Keratinocyte (primary cell): ENCODE data around the gene MYOD1. TPM values are rescaled to one million over a fixed set of nuclear protein-coding genes. Genes with fewer than 3 reads are reported as not detected.

ENCODE experiments used
- DNase-seq: peaks from one replicate; pipeline ENCODE4 v3.0.0-alpha.2; 2011; ENCODE audit warnings: low read depth, missing footprints, low spot score
- FAIRE-seq: peaks from 2 replicates; lab custom pipeline; 2011; peaks lifted over from hg19 to GRCh38; lab: Jason Lieb, UNC
- H2AFZ ChIP-seq: 2 replicates; pipeline ENCODE4 v1.6.0; 2012; ENCODE audit warnings: low read length, control low read depth, inconsistent platforms; ENCODE audit not compliant: control insufficient read depth
- H3K27ac ChIP-seq: 2 replicates; pipeline ENCODE4 v1.5.1; 2011; ENCODE audit warnings: low read length; ENCODE audit not compliant: control insufficient read depth, insufficient read depth
- H3K27me3 ChIP-seq: 3 replicates; pipeline ENCODE4 v1.6.0; 2011; ENCODE audit warnings: low read length; ENCODE audit not compliant: control insufficient read depth, insufficient read depth; ENCODE audit errors: extremely low read depth
- H3K36me3 ChIP-seq, 2 experiments: 2 replicates in 1 of 2; 3 replicates in 1 of 2; pipeline ENCODE4 v1.5.1; 2011; ENCODE audit warnings: low read length in 2 of 2, mild to moderate bottlenecking in 1 of 2; ENCODE audit not compliant: control insufficient read depth in 2 of 2, insufficient read depth in 2 of 2; ENCODE audit errors: extremely low read depth in 1 of 2
- H3K4me1 ChIP-seq: 3 replicates; pipeline ENCODE4 v1.5.1; 2011; ENCODE audit warnings: low read length; ENCODE audit not compliant: control insufficient read depth, insufficient read depth; ENCODE audit errors: extremely low read depth
- H3K4me2 ChIP-seq: 3 replicates; pipeline ENCODE4 v1.6.0; 2011; ENCODE audit warnings: low read depth, low read length; ENCODE audit not compliant: control insufficient read depth, insufficient read depth; ENCODE audit errors: extremely low read depth
- H3K4me3 ChIP-seq, 3 experiments: fragments of 200-600 bp in 1 of 3; sonication (generic) in 1 of 3; 2 replicates in 2 of 3; 3 replicates in 1 of 3; pipeline ENCODE4 v1.5.1; 2011 to 2016; ENCODE audit warnings: low read length in 3 of 3, mild to moderate bottlenecking in 3 of 3, control low read depth in 2 of 3, inconsistent platforms in 1 of 3, low read depth in 1 of 3, mixed read lengths in 1 of 3, mixed run types in 1 of 3, moderate library complexity in 1 of 3; ENCODE audit not compliant: control insufficient read depth in 2 of 3, insufficient read depth in 2 of 3; ENCODE audit errors: extremely low read depth in 1 of 3
- H3K79me2 ChIP-seq: 2 replicates; pipeline ENCODE4 v1.6.0; 2012; ENCODE audit warnings: low read length; ENCODE audit not compliant: control insufficient read depth, insufficient read depth
- H3K9ac ChIP-seq: 3 replicates; pipeline ENCODE4 v1.6.0; 2011; ENCODE audit warnings: low read length; ENCODE audit not compliant: control insufficient read depth, insufficient read depth; ENCODE audit errors: extremely low read depth
- H3K9me1 ChIP-seq: 3 replicates; pipeline ENCODE4 v1.6.0; 2011; ENCODE audit warnings: low read length; ENCODE audit not compliant: control insufficient read depth, insufficient read depth; ENCODE audit errors: extremely low read depth
- H3K9me3 ChIP-seq: 2 replicates; pipeline ENCODE4 v1.5.1; 2012; ENCODE audit warnings: low read depth, low read length; ENCODE audit not compliant: control insufficient read depth
- H4K20me1 ChIP-seq: 3 replicates; pipeline ENCODE4 v1.6.0; 2011; ENCODE audit warnings: low read length; ENCODE audit not compliant: control insufficient read depth, insufficient read depth; ENCODE audit errors: extremely low read depth
- CTCF ChIP-seq, 3 experiments: IDR thresholded peaks in 1 of 3; conservative IDR thresholded peaks in 1 of 3; optimal IDR thresholded peaks in 1 of 3; 2 replicates in 2 of 3; 3 replicates in 1 of 3; pipeline versions ENCODE3 to v1.5.1; 2011; ENCODE audit warnings: low read length in 3 of 3, mild to moderate bottlenecking in 3 of 3, moderate library complexity in 2 of 3, control low read depth in 1 of 3, inconsistent platforms in 1 of 3; ENCODE audit not compliant: insufficient read depth in 2 of 3; ENCODE audit errors: extremely low read depth in 1 of 3
- EZH2 ChIP-seq: IDR thresholded peaks from one replicate; pipeline ENCODE4 v1.6.1; 2012; ENCODE audit warnings: inconsistent platforms, mild to moderate bottlenecking, low read length, moderate library complexity
- dilution Hi-C: fragments of 300-500 bp; cut with MboI; formaldehyde crosslinking; loops from one replicate; pipeline ENCODE4 v1.7.0; 2020; ENCODE audit warnings: low sequenced_read_pairs; ENCODE audit not compliant: extremely low pct_ligation_motif_present
- polyA plus RNA-seq, 5 experiments: library from polyadenylated mRNA; depleted of rRNA in 3 of 5; stranded (reverse) in 3 of 5; stranded (forward) in 1 of 5; unstranded in 1 of 5; fragments of >200 nt; gene quantifications; 1 replicate in 1 of 5; 2 replicates in 3 of 5; 3 replicates in 1 of 5; pipeline versions ENCODE4 v1.2.1 to v1.2.3, GENCODE V29; 2011 to 2012; ENCODE audit warnings: missing spikeins in 2 of 5, low read depth in 1 of 5, low replicate concordance in 1 of 5

MYOD1 gene
- polyA plus RNA-seq, 1 donor (not counting 4 experiments of a cell fraction or from before 2014, with no cell fraction given), result not detected

- Histone ChIP-seq H3K9me1 (no peaks in the 10 kb centered on the region), H3K36me3 (no peaks in the 10 kb centered on the region), H4K20me1 (peaks cover 4% of the 10 kb centered on the region), H3K4me1 (no peaks in the 10 kb centered on the region), H3K9ac (no peak overlapping the region), H2AFZ (no peak overlapping the region), H3K27ac (no peak overlapping the region), H3K4me2 (no peak overlapping the region), H3K4me3 (peak overlapping the region in 1 of 3 experiments; percentile 13), H3K79me2 (no peaks in the 10 kb centered on the region), H3K27me3 (peaks cover 52% of the 10 kb centered on the region), H3K9me3 (no peaks in the 10 kb centered on the region)
- TF ChIP-seq EZH2, result peak; percentile 24
- no peak for TF ChIP-seq CTCF (optimal IDR thresholded peaks at IDR 0.05 in 1 of 3, IDR thresholded peaks at IDR 0.05 in 1 of 3, conservative IDR thresholded peaks at IDR 0.05 in 1 of 3; ENCODE audit: extremely low read depth in 1 of 3, insufficient read depth in 2 of 3, low read length in 3 of 3)
- DNase-seq, result no peak
- no peak for FAIRE-seq
- dilution Hi-C loops, result no loop called here
Observed at GRCh38 chr11:17734986-17735817, 15.8 kb downstream of the MYOD1 start.

GRCh38 chr11:17735818-17736578 is 16.6 kb downstream of the MYOD1 start:
- no peaks in the 10 kb centered on the region for H3K36me3 ChIP-seq
- no peaks in the 10 kb centered on the region for H3K9me1 ChIP-seq
- no peak overlapping the region for H3K4me3 ChIP-seq
- dilution Hi-C loops, result no loop called here
- no peaks in the 10 kb centered on the region for H3K9me3 ChIP-seq
- H3K4me1 ChIP-seq, result no peaks in the 10 kb centered on the region
- no peak overlapping the region for H3K4me2 ChIP-seq
- FAIRE-seq (no peak), DNase-seq (no peak)
- H3K9ac ChIP-seq, result no peak overlapping the region
- H3K27me3 ChIP-seq, result peaks cover 54% of the 10 kb centered on the region
- H4K20me1 ChIP-seq, result peaks cover 4% of the 10 kb centered on the region
- TF ChIP-seq EZH2, result peak; percentile 89
- no peak for TF ChIP-seq CTCF (optimal IDR thresholded peaks at IDR 0.05 in 1 of 3, IDR thresholded peaks at IDR 0.05 in 1 of 3, conservative IDR thresholded peaks at IDR 0.05 in 1 of 3; ENCODE audit: extremely low read depth in 1 of 3, insufficient read depth in 2 of 3, low read length in 3 of 3)
- H3K79me2 ChIP-seq, result no peaks in the 10 kb centered on the region
- no peak overlapping the region for H3K27ac ChIP-seq
- no peak overlapping the region for H2AFZ ChIP-seq
